Measurements from ENCODE around the gene ECHS1.
"Not testable (repeated sequence)": the region's sequence is repeated elsewhere in the genome, so short reads cannot be mapped to it uniquely, and the experiment has no call there.

Gene ECHS1

GRCh38 chr10:133381036-133381435, 7.9 kb upstream of the ECHS1 start:
- TF ChIP-seq CTCF (IDR thresholded peaks at IDR 0.05) (no peak), ZFX (IDR thresholded peaks at IDR 0.05; ENCODE audit: borderline replicate concordance) (no peak)
- no peak overlapping the region for H3K27ac ChIP-seq

GRCh38 chr10:133379801-133380666, 6.9 kb upstream of the ECHS1 start:
- TF ChIP-seq CTCF (IDR thresholded peaks at IDR 0.05) (no peak), ZFX (IDR thresholded peaks at IDR 0.05; ENCODE audit: borderline replicate concordance) (no peak)
- H3K27ac ChIP-seq: peak overlapping the region; percentile 48

DNA sequence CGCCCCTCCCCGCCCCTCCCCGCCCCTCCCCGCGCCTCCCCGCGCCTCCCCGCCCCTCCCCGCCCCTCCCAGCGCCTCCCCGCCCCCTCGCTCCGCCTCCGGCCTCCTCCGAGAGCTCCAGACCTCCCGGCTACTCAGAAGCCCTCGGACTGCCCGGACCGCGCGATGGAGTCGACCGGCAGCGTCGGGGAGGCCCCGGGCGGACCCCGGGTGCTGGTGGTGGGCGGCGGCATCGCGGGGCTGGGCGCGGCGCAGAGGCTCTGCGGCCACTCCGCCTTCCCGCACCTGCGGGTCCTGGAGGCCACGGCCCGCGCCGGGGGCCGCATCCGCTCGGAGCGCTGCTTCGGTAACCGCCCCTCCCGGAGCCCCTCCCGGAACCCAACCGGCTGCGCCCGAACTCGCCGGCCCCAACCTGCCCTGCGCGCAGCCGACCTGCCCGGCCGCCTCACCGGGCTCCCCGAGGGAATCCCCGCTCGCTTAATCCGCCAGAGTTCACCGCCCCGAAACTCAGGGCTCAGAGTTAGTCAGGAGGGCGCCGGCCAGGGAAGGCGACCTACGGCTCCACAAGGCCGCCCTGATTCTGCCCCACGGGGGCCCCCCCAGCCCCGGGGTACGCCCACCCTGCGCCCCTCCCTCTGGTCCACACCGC, 6.1 kb upstream of the ECHS1 start, which contains the start of gene PAOX:
Gene PAOX, plus strand, starts transcription at position 111 of the 649 bp plus-strand sequence. Its CDS starts 55 bp downstream, at position 166.
- TF ChIP-seq ZFX (IDR thresholded peaks at IDR 0.05; ENCODE audit: borderline replicate concordance): no peak
- TF ChIP-seq CTCF (IDR thresholded peaks at IDR 0.05): no peak
- H3K27ac ChIP-seq: peak within 1 kb of the TSS; percentile 87

- H3K27ac ChIP-seq: peak overlapping the region; percentile 87
- TF ChIP-seq CTCF (IDR thresholded peaks at IDR 0.05) (no peak), ZFX (IDR thresholded peaks at IDR 0.05; ENCODE audit: borderline replicate concordance) (no peak)
These were observed 5.3 kb upstream of the ECHS1 start for GRCh38 chr10:133378251-133379096.

- peak overlapping the region; percentile 87 for H3K27ac ChIP-seq
- no peak for TF ChIP-seq ZFX (IDR thresholded peaks at IDR 0.05; ENCODE audit: borderline replicate concordance)
- TF ChIP-seq CTCF (IDR thresholded peaks at IDR 0.05): no peak
These were observed 4.7 kb upstream of the ECHS1 start for GRCh38 chr10:133377818-133378250.

- H3K27ac ChIP-seq: no peak overlapping the region
- TF ChIP-seq ZFX (IDR thresholded peaks at IDR 0.05; ENCODE audit: borderline replicate concordance) (no peak), CTCF (IDR thresholded peaks at IDR 0.05) (no peak)
These were observed 4.1 kb upstream of the ECHS1 start for GRCh38 chr10:133377025-133377817.

DNA sequence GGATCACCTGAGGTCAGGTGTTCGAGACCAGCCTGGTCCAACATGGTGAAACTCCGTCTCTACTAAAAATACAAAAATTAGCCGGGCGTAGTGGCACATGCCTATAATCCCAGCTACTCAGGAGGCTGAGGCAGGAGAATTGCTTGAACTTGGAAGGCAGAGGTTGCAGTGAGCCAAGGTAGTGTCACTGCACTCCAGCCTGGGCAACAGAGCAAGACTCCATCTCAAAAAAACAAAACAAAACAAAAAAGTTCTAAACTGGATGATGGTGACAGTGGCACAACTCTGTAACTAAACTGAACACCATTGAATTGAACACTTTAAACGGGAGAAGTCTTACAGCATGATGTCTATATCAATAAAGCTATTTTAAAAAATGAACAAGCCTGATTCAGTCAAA, 3.0 kb upstream of the ECHS1 start:
- H3K27ac ChIP-seq: not testable (repeated sequence)

Data from 22Rv1 (cell line).